ENCODE data around the gene CMTR1.

DNA sequence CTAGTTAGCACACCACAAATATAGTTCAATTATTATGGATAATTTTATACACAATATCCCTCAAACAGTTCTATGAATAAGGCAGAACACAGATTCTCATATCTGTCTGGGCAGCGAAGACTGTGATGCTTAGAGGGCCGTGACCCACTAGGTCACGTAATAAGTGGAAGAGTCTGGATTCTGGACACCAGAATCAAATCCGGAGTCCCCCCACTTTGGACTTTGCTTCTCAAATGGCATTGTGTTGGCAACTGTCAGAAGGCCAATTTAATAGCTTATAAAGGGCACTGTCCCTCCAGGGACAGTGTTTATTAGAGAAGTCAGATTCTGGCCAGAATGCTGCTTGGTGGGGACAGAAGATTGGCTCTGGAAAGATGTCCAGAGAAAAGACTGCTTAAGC is 73.5 kb downstream of the CMTR1 start:
- TF ChIP-seq, protein P1, sequence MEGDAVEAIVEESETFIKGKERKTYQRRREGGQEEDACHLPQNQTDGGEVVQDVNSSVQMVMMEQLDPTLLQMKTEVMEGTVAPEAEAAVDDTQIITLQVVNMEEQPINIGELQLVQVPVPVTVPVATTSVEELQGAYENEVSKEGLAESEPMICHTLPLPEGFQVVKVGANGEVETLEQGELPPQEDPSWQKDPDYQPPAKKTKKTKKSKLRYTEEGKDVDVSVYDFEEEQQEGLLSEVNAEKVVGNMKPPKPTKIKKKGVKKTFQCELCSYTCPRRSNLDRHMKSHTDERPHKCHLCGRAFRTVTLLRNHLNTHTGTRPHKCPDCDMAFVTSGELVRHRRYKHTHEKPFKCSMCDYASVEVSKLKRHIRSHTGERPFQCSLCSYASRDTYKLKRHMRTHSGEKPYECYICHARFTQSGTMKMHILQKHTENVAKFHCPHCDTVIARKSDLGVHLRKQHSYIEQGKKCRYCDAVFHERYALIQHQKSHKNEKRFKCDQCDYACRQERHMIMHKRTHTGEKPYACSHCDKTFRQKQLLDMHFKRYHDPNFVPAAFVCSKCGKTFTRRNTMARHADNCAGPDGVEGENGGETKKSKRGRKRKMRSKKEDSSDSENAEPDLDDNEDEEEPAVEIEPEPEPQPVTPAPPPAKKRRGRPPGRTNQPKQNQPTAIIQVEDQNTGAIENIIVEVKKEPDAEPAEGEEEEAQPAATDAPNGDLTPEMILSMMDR (IDR thresholded peaks at IDR 0.05 in 8 of 11, conservative IDR thresholded peaks at IDR 0.05 in 3 of 11): no peak
- no peak for TF ChIP-seq POLR2AphosphoS5 (IDR thresholded peaks at IDR 0.05)
- TF ChIP-seq POLR2A (IDR thresholded peaks at IDR 0.05): no peak

Measured in spleen (tissue), 7 donors.